ENCODE measurements around the gene FTCDNL1.

Gene FTCDNL1

DNA sequence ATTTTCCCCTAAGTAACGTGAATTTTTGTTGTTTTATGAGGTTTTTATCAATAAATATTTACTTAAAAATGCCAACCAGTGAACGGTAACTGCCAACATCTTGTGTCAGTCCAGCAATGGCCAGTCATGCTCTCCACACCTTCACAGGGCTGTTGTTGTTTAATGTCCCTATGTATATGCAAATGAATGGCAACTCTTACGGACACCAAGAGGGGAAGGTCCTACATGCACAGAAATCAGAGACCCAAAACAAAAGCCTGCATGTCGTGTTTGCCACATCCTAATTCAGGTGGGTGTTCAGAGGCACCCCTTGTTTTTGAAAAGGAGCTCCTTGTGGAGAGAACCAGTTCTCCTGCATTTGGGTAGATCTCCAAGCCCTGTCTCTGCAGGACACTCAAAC, 4.8 kb upstream of the FTCDNL1 start:
- no peak for TF ChIP-seq GATA3 (IDR thresholded peaks at IDR 0.05; ENCODE audit: low read depth, low read length)
- no peak for TF ChIP-seq GATA2 (IDR thresholded peaks at IDR 0.05; ENCODE audit: low read depth, low read length)

DNA sequence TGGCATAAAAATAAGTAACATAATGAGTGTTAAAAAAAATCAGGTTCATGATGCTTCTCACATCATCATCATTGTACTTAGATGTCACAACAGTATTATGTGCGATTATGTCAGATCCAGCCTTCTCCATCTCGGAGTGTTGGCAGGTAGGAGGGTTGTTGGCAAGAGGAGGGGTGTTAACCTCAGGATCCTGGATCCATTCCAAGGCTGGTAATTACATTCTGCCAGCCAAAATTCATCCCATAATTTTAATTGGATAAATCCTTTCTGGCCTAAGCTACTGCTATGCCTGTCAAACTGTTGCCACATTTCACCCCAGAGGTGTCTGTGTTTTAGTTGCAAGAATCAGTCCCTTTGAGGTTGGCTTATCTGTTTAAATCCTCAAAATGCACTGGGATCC, 891 bp upstream of the FTCDNL1 start:
- no peak for TF ChIP-seq GATA3 (IDR thresholded peaks at IDR 0.05; ENCODE audit: low read depth, low read length)
- no peak for TF ChIP-seq GATA2 (IDR thresholded peaks at IDR 0.05; ENCODE audit: low read depth, low read length)

DNA sequence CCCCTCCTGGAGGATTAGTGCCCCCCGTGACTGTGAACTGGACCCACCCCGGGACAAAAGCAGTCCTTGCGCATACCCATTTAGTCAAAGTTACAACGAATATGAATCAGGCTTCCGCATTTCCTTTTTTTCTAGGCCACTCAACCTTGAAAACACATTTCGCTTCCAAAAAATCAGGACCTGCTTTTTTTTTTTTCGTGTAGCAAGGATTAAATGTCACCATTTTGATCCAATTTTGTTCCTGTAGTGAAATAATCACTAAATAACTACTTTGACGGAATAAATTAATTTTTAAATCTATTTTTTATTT, 464 bp upstream of the FTCDNL1 start:
- no peak for TF ChIP-seq GATA3 (IDR thresholded peaks at IDR 0.05; ENCODE audit: low read depth, low read length)
- TF ChIP-seq GATA2 (IDR thresholded peaks at IDR 0.05; ENCODE audit: low read depth, low read length) = no peak; the same call in 1 of the 2 replicates

DNA sequence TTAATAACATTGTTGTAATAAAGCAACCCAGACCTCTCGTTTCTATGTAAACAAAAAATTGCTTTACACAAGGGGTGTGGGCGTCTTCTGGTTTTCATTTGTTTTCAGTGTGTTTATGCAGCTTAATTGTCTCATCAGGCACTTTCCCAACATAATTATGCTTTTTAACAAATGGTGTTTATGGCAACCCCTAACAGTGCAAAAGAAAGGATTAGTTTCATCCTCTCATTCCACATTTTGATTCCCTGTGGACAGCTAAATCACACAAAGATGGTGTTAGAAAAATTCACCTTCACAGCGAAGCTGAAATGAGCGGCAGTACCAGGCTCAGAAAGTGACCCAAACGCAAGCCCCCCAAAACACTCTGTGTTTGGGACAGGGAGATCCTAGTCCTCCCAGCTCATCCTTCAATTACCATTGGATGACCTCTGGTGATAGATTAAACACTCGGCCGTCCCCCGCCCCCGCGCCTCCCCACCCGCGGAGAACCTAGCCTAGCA, 724 bp downstream of the FTCDNL1 start:
- no peak for TF ChIP-seq GATA3 (IDR thresholded peaks at IDR 0.05; ENCODE audit: low read depth, low read length)
- TF ChIP-seq GATA2 (IDR thresholded peaks at IDR 0.05; ENCODE audit: low read depth, low read length) = no peak

DNA sequence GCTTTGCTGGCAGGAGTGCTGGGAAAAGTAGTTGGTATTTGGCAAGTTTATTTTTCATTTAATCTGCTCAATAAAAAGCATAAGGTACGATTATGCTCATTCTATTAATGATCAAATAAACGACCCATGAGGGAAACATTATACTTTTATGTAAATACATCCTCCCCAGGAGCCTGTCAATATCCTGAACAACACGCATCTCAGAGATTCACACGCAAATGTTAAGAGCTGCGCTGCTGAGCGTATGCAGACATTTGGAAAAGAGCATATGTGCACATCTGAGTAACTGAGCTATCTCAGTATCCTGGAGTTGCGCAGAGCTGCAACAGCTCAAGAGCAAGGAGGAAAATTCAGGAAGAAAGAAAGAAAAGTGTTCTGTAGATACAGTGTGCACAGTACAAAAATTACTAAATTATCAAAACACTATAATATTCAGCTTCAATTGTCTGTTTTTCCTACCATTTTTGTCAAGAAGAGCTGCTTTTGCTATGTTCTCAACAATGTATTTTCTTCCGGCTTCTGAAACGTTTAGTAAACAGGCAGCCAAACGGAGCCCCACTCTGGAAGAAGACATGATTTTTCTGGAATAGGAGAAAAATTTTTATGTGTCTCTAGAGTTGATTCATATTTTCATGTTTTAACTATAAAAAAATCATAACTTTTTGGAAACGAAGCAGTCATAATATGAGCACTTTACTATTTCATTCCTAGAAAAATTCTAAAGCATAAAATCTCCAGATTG, 2.4 kb downstream of the FTCDNL1 start:
- no peak for TF ChIP-seq GATA3 (IDR thresholded peaks at IDR 0.05; ENCODE audit: low read depth, low read length)
- no peak for TF ChIP-seq GATA2 (IDR thresholded peaks at IDR 0.05; ENCODE audit: low read depth, low read length)

DNA sequence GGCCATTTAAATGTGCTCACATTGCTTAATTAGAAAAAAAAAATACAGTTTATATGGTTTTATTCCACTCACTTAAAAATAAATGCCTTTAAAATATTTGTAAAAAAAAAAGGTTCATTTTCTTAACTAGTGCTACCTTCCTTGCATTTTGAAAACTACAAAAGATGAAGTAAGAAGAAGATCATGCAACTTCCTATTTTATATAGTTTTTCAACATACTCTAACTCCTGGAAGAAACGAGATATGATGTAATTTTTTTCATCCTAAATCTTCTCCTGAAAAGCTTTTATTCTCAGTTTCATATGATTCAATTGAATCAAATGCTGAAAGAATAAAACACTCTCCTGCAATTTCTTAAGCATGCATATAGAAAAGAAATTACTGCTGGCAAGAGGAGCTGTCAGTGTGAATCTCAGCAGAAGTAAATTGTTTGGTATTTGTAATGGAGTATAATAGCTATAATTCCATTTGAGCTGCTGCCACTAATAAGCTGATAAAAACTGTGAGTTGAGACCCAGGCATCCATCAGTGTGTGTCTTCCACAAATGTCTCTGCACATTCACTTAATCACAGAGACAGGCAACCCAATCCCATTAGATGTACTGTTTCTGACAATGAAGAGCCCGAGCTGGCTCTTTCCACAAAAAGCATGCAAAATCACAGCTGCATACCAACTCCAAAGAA, 3.7 kb downstream of the FTCDNL1 start:
- no peak for TF ChIP-seq GATA3 (IDR thresholded peaks at IDR 0.05; ENCODE audit: low read depth, low read length)

DNA sequence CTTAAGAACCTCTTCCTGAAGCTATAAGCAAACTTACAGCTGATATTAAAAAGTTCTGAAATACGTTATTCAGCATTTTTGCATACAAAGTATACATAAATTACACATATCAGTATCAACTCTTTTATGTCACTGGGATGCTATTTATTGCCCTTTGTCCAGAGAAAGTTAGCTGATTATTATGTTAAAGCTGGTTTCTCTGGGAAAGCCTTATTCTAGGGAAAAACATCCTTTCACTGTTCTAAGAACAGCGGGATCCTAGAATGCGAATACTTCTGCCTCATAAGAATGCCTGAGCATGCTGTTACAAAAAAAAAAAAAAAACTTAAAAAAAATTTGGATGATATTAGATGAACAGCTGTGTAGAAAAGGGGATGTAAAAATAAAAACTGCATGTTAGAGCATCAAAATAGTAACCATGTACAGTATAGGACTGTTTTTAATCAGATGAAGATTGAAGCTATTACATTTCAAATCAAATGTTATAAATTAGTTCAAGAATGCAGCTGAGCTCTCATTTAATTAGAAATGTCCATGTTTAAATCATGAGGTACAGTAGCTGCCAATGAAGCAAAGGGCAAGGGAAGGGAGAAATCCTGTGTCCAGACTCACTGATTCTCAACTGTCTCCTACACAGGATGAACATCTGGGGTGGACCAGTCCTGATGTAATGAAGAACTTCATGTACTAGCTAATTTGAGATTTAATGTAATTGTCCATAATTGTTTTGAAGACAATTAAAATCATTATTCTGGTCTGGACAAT, 8.2 kb downstream of the FTCDNL1 start:
- TF ChIP-seq GATA2 (IDR thresholded peaks at IDR 0.05; ENCODE audit: low read depth, low read length) = no peak
- no peak for TF ChIP-seq GATA3 (IDR thresholded peaks at IDR 0.05; ENCODE audit: low read depth, low read length)

DNA sequence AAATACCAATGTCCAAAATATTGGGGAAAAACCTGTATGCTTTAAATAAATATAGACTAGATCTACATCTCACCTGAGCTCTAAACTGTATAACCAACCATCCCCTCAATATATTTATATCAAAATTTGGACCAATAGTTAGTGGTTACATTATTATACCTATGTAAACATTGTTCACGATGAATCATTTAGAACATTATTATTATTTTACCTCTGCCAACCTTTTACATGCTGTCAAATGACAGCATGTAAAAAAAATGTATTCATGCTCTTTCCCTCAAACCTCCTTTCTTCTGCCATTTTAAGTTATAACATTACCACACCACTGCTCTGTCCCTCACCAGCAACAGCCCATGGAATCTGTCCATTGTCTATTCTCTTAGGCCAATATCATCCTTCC, 9.6 kb downstream of the FTCDNL1 start:
- TF ChIP-seq GATA2 (IDR thresholded peaks at IDR 0.05; ENCODE audit: low read depth, low read length) (no peak), GATA3 (IDR thresholded peaks at IDR 0.05; ENCODE audit: low read depth, low read length) (no peak)

DNA sequence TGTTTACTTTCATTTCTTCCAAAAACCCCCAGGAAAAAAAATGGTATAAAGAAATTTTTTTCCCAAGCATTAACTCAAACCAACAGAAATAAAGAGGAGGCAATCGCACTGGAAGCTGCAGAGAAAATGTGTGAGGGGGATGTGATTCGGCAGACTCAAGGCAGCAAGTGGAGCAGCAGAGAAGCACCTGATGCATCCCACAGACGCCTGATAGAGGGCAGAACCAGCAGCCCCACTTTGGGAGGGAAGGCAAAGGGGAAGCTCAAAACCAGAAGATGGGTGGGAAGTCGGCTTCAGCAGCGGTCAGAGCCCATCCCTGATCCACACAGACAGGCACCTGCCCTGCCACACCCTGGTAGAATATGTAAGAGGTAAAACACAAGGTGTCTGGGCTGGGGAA, 12.6 kb downstream of the FTCDNL1 start:
- TF ChIP-seq GATA2 (IDR thresholded peaks at IDR 0.05; ENCODE audit: low read depth, low read length) = no peak
- TF ChIP-seq GATA3 (IDR thresholded peaks at IDR 0.05; ENCODE audit: low read depth, low read length) = no peak

DNA sequence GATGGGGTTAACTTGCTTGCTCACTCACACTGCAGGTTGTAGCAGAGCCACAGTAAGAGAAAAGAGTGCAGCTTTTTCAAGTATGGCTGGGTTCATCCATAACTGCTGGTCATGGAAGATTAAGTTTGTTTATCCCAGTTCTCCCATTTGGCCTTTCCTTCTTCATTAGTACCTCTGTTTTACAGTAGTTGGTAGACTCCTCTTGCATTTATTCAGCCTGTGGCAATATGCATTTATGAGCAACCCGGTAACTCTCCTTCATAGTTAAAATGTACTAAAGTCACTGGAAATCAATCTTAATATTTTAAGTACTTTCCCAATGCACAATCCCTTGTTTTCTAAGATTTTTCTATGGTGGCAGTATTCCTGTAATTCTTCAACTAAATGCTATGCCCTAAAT, 14.0 kb downstream of the FTCDNL1 start:
- TF ChIP-seq GATA2 (IDR thresholded peaks at IDR 0.05; ENCODE audit: low read depth, low read length) = no peak
- TF ChIP-seq GATA3 (IDR thresholded peaks at IDR 0.05; ENCODE audit: low read depth, low read length) = no peak

DNA sequence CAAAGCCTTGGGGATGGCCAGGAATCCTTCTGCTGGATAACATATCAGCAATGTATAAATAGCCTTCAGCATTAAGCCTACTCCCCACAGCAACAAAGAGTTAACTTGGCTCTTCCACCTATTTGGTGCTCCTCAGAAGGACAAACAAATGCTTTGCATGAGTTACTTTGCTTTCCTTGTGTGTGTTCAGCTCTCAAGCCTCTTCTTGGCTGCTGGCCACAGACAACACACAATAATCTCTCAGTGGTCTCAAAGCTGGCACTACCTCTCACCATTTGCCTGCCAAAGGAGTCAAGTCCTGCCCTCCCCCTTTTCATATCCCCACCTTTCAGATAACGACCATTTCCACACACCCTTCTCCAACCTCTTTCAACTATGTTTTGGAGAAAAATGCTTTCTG, 17.5 kb downstream of the FTCDNL1 start:
- TF ChIP-seq GATA2 (IDR thresholded peaks at IDR 0.05; ENCODE audit: low read depth, low read length) = no peak
- TF ChIP-seq GATA3 (IDR thresholded peaks at IDR 0.05; ENCODE audit: low read depth, low read length) = no peak

DNA sequence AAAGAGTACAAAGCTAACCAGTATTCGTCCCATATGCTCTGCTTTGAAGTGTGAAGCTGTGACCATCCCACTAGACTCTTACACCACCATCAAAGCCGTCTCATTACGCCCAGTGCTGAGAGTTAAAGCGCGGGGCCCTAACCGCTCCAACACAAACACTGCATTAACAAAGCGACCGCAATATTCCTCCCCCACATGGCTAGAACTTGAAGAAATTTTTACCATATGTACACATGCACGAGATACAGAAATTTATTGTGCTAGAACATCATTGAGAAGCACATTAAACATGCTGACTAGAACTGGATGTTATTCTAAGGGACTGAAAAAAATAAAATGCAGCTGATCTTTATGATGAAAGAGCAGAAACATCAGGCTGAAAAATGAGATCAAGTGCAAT, 20.5 kb downstream of the FTCDNL1 start:
- TF ChIP-seq GATA3 (IDR thresholded peaks at IDR 0.05; ENCODE audit: low read depth, low read length) = no peak
- TF ChIP-seq GATA2 (IDR thresholded peaks at IDR 0.05; ENCODE audit: low read depth, low read length) = no peak

DNA sequence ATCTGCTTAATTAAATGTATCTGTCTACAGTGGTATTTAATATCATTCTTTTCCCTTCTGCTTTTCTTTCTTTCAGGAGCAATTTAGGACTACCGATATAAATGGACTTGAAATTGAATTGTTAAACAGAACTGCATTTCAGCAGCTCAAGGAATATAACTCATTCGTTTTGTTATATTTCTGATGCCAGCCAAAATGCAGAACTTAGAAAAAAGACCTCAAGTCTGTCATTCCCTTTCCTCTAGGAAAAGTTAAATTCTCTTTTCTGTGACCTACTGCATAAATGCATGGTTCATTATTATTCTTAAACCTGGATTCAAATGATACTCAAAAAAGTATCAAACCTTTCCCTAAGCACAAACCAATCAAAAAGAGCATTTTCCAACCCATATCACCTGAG, 21.4 kb downstream of the FTCDNL1 start:
- TF ChIP-seq GATA3 (IDR thresholded peaks at IDR 0.05; ENCODE audit: low read depth, low read length) (no peak), GATA2 (IDR thresholded peaks at IDR 0.05; ENCODE audit: low read depth, low read length) (no peak)

DNA sequence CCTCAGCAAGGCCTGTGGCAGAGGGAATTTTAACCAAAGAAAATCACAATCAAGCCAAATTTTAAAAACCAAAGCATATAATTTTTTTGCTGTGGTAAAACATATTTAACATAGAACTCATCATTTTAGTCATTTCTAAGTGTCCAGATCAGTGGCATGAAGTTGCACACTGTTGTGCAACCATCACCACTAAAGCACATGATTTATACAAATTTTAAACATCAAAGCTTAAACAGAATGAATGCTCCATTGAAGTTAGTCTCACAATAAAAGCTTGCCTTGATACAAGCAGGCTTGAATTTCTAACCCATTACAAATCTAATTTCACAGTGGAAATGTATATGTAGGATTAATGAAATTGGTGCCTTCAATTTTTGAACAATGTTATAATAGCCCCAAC, 31.2 kb downstream of the FTCDNL1 start:
- no peak for TF ChIP-seq GATA3 (IDR thresholded peaks at IDR 0.05; ENCODE audit: low read depth, low read length)
- no peak for TF ChIP-seq GATA2 (IDR thresholded peaks at IDR 0.05; ENCODE audit: low read depth, low read length)

DNA sequence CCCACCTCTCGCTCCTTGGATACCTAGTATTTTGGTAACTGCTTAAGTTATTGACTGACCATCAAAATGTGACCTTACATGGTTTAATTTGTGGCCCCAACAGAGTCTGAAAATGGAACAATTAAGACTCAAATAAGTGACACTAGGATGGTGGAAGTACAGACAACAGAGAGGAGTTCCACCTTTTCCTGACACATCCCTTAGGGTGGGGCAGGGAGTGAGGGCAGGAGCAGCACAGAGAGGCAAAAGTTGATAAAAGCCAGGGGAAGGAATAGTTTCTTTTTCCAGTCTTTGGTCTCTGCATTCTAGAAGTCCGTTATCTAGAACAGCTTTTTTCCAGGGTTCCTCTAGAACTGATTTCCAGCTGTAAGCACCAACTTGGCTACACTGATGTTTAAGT, 32.2 kb downstream of the FTCDNL1 start:
- no peak for TF ChIP-seq GATA2 (IDR thresholded peaks at IDR 0.05; ENCODE audit: low read depth, low read length)
